Endodermal cell (in vitro differentiated cells): ENCODE data around the gene CSRNP2. TPM values are rescaled to one million over a fixed set of nuclear protein-coding genes. Genes with fewer than 3 reads are reported as not detected.

Experiments
- DNase-seq: peaks from one replicate; pipeline ENCODE4 v3.0.0-alpha.2; 2017
- H3K27ac ChIP-seq: 2 replicates; pipeline ENCODE4 v1.5.1; 2013; ENCODE audit warnings: mild to moderate bottlenecking, low read depth, low read length, moderate library complexity
- H3K27me3 ChIP-seq: 2 replicates; pipeline ENCODE4 v1.6.1; 2013; ENCODE audit warnings: mild to moderate bottlenecking, low read length, moderate library complexity; ENCODE audit not compliant: insufficient read depth, control insufficient read depth, poor library complexity, severe bottlenecking
- H3K36me3 ChIP-seq: 2 replicates; pipeline ENCODE4 v1.7.0; 2013; ENCODE audit warnings: mild to moderate bottlenecking, low read length, moderate library complexity; ENCODE audit not compliant: control insufficient read depth, insufficient read depth
- H3K4me1 ChIP-seq: one replicate; pipeline ENCODE4 v1.7.0; 2013; ENCODE audit warnings: low read length; ENCODE audit not compliant: control insufficient read depth, insufficient read depth
- H3K4me3 ChIP-seq: 2 replicates; pipeline ENCODE4 v1.5.1; 2013; ENCODE audit warnings: mild to moderate bottlenecking, low read length, moderate library complexity
- H3K9ac ChIP-seq: 2 replicates; pipeline ENCODE4 v1.6.1; 2013; ENCODE audit warnings: mild to moderate bottlenecking, low read length, moderate library complexity; ENCODE audit not compliant: poor library complexity, severe bottlenecking; ENCODE audit errors: extremely low read depth
- H3K9me3 ChIP-seq: 2 replicates; pipeline ENCODE4 v1.6.1; 2013; ENCODE audit warnings: mild to moderate bottlenecking, low read length, moderate library complexity; ENCODE audit not compliant: control insufficient read depth
- H3K27ac Mint-ChIP-seq: 2 replicates; pipeline ENCODE4 v1.8.0; 2020; ENCODE audit warnings: mixed read lengths
- H3K27me3 Mint-ChIP-seq: 2 replicates; pipeline ENCODE4 v1.8.0; 2021; ENCODE audit warnings: mild to moderate bottlenecking, mixed read lengths; ENCODE audit not compliant: insufficient read depth
- H3K36me3 Mint-ChIP-seq: 2 replicates; pipeline ENCODE4 v1.8.0; 2020; ENCODE audit warnings: low read depth, mixed read lengths
- H3K4me1 Mint-ChIP-seq: 2 replicates; pipeline ENCODE4 v1.8.0; 2020; ENCODE audit warnings: mixed read lengths
- H3K4me3 Mint-ChIP-seq: 2 replicates; pipeline ENCODE4 v1.8.0; 2020; ENCODE audit warnings: mild to moderate bottlenecking, moderate library complexity, mixed read lengths
- H3K9me3 Mint-ChIP-seq: 2 replicates; pipeline ENCODE4 v1.8.0; 2020; ENCODE audit warnings: mild to moderate bottlenecking, mixed read lengths
- WGBS, 2 experiments: methylation state at CpG; one replicate each; pipeline versions ENCODE4 v1.1.5 to v1.1.7; 2013; ENCODE audit warnings: missing lambda C conversion rate in 2 of 2, mixed read lengths in 1 of 2; ENCODE audit not compliant: insufficient coverage in 1 of 2, insufficient read length in 1 of 2; 5-methylcytosine and 5-hydroxymethylcytosine counted together
- total RNA-seq, 2 donors: library from RNA; stranded (reverse); fragmentation: NEBNext Ultra II Directional in 1 of 2; extraction: Animal tissue kit (Norgen Biotek cat#: 25700) in 1 of 2; gene quantifications; 2 replicates in 1 of 2; 3 replicates in 1 of 2; pipeline ENCODE4 v1.2.1, GENCODE V29; 2021
- TF ChIP-seq, protein P1 (sequence below): fragments of 200-600 bp; sonication (generic); conservative IDR thresholded peaks from 2 replicates; pipeline ENCODE4 v1.5.0; 2021; ENCODE audit warnings: antibody characterized with exemption, mild to moderate bottlenecking

Gene CSRNP2
- total RNA-seq, 2 donors from 2014 or later = 45.7 to 52.1 TPM

DNA sequence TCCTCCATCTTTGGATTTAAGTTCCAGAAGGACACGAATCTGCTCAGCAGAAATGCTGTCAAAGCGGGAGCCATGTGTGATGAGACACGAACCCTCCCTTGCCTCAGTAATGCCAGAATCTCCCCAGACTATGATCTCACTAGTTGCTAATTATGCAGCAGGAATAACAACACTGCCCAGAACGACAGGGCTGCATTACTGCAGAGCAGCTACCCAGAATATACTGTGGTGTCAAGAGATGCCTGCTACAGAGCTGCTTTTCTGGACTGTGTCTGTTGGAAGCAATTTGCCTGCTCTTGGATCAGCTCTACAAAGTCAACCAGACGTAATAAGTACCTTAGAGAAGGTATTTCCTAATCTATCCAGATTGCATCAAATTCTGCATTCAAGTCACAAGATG, 5.5 kb downstream of the CSRNP2 start:
- Mint-ChIP-seq H3K27me3 (no peaks in the 10 kb centered on the region), H3K9me3 (no peaks in the 10 kb centered on the region), H3K27ac (no peak overlapping the region), H3K4me3 (no peak overlapping the region), H3K36me3 (peaks cover 40% of the 10 kb centered on the region), H3K4me1 (peaks cover 21% of the 10 kb centered on the region)
- Histone ChIP-seq H3K4me3 (no peak overlapping the region), H3K27me3 (no peaks in the 10 kb centered on the region), H3K9ac (no peak overlapping the region), H3K9me3 (no peaks in the 10 kb centered on the region), H3K27ac (no peak overlapping the region), H3K4me1 (no peaks in the 10 kb centered on the region), H3K36me3 (peaks cover 15% of the 10 kb centered on the region)
- 82 to 83% methylated on average over 5 of the region's 5 CpGs for WGBS, 2 experiments
- TF ChIP-seq, protein P1, sequence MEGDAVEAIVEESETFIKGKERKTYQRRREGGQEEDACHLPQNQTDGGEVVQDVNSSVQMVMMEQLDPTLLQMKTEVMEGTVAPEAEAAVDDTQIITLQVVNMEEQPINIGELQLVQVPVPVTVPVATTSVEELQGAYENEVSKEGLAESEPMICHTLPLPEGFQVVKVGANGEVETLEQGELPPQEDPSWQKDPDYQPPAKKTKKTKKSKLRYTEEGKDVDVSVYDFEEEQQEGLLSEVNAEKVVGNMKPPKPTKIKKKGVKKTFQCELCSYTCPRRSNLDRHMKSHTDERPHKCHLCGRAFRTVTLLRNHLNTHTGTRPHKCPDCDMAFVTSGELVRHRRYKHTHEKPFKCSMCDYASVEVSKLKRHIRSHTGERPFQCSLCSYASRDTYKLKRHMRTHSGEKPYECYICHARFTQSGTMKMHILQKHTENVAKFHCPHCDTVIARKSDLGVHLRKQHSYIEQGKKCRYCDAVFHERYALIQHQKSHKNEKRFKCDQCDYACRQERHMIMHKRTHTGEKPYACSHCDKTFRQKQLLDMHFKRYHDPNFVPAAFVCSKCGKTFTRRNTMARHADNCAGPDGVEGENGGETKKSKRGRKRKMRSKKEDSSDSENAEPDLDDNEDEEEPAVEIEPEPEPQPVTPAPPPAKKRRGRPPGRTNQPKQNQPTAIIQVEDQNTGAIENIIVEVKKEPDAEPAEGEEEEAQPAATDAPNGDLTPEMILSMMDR = no peak
- no peak for DNase-seq

DNA sequence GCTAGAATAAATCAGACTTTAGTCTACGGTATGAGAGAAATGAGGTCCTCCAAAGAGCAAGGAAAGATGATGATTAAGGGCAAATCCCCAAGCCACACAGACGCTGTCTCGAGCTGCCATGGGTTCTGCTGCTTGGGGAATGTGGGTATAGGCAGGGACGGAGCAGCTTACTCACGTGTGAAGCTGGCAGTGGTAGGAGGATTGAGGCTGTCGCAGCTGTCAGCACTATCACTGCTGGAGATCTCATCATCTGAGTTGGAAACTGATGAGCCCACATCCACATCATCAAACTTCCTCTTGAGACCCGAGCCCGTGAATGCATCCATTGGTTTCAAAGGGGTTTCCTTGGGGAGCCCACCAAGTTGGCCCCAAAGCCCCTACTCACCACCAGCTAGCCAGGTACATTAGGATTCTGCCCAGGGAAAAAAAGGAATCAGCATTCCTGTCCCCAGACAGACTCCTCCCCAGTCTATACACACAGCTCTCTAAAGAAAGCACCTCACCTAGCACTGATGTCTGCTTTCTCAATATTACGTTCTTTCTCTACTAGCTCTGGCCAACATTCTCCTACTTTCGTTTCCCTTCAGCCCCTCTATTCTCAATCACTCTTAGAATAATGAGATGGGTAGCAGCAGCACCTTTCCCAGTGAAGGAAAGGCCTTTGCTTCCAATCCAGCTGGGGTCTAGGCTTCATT, 7.0 kb downstream of the CSRNP2 start:
- no peaks in the 10 kb centered on the region for H3K4me1 ChIP-seq
- H3K9me3 ChIP-seq = no peaks in the 10 kb centered on the region
- TF ChIP-seq, protein P1 = no peak
- H3K4me3 Mint-ChIP-seq = no peak overlapping the region
- no peak overlapping the region for H3K27ac ChIP-seq
- H3K4me1 Mint-ChIP-seq = peaks cover 6% of the 10 kb centered on the region
- peaks cover 54% of the 10 kb centered on the region for H3K36me3 Mint-ChIP-seq
- peaks cover 28% of the 10 kb centered on the region for H3K36me3 ChIP-seq
- 91 to 97% methylated on average over 7 to 10 of the region's 10 CpGs for WGBS, 2 experiments
- DNase-seq = no peak
- H3K27ac Mint-ChIP-seq = peak overlapping the region; percentile 9
- no peaks in the 10 kb centered on the region for H3K27me3 ChIP-seq
- no peak overlapping the region for H3K9ac ChIP-seq
- no peak overlapping the region for H3K4me3 ChIP-seq
- no peaks in the 10 kb centered on the region for H3K27me3 Mint-ChIP-seq
- no peaks in the 10 kb centered on the region for H3K9me3 Mint-ChIP-seq

DNA sequence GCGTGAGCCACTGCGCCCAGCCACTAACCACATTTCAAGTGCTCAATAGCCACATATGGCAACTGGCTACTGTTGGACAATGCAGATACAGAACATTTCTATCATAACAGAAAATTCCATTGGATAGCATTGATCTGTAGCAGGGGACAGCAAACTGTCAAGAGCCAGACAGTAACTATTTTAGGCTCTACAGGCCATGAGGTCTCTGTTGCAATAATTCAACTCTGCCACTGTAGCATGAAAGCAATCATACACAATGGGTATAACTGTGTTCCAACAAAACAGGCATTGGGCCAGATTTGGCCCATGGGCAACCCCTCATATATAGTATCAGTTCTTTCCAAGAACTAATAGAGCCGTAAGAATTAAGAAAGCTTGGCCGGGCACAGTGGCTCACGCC, 8.0 kb downstream of the CSRNP2 start:
- DNase-seq = no peak
- H3K27ac ChIP-seq = no peak overlapping the region
- H3K27me3 Mint-ChIP-seq = no peaks in the 10 kb centered on the region
- H3K27me3 ChIP-seq = no peaks in the 10 kb centered on the region
- TF ChIP-seq, protein P1 = no peak
- H3K4me1 Mint-ChIP-seq = peaks cover 4% of the 10 kb centered on the region
- peaks cover 37% of the 10 kb centered on the region for H3K36me3 ChIP-seq
- H3K4me3 ChIP-seq = no peak overlapping the region
- no peak overlapping the region for H3K4me3 Mint-ChIP-seq
- H3K9me3 ChIP-seq = no peaks in the 10 kb centered on the region
- 95 to 96% methylated on average over 5 of the region's 5 CpGs for WGBS, 2 experiments
- H3K27ac Mint-ChIP-seq = no peak overlapping the region
- no peaks in the 10 kb centered on the region for H3K4me1 ChIP-seq
- peaks cover 57% of the 10 kb centered on the region for H3K36me3 Mint-ChIP-seq
- H3K9ac ChIP-seq = no peak overlapping the region
- H3K9me3 Mint-ChIP-seq = no peaks in the 10 kb centered on the region
